ENCODE data around the gene MYO16. TPM values are rescaled to one million over a fixed set of nuclear protein-coding genes. Genes with fewer than 3 reads are reported as not detected.

MYO16 gene
- total RNA-seq, 1 experiment from 2014 or later = 0.49 TPM

DNA sequence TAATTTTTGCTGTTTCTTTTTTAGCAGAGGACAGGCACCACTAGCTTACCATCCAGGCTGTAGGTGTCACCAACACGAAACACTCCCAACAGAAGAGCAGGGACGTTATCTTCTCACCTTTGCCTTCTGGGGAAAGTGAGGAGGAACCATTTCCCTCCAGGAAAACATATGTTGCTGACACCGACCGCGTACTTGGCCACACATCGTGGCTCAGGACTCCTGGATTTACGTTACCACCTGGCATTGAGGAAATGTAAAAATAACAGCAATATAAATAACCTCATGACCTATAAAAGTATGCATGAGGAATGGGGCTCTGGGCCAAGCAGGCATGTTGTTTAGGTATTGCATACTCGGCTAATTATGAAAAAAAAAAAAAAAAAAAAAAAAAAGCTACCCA lies 525.1 kb downstream of the MYO16 start:
- ChIA-PET CTCF (no interaction called here), POLR2A (ENCODE audit: low non-redundant PET) (no interaction called here)

DNA sequence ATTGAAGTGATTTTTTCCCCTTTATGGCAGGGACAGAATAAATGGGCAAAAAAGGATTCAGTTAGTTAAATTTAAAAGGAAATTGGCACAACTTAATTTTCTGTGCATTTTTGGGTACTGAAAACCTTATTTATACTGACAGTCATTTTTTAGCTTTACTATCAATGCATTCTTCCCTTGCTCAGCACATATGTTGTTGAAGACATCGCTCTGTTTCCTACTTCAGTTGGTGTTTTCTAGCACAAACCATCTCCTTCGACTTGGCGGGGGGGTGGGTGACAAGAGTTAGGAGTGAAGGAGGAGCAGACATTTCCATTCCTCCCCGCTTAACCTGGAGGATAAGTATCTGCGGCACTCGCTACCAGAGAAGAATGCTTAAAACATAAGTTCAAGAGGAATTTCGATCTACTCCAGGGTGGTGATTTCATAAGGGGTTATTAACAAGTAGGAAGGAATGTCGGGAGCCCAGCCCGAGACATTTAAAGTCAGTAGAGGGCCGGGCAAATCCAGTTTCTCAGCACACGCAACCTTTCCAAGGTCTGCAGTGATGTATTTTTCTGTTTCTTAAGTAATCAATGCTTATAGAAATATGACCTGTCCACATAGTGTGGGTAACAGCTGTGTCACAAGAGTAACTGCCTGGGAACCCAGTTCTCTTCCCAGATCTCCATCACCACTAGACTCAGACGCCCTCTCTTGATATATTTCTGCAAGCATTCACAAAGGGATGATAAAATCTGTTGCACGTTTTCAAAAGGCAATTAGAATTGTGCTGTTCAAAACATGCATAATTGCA lies 525.8 kb downstream of the MYO16 start:
- no peak overlapping the region for H3K4me3 ChIP-seq (ENCODE audit: low read depth, low read length, poor library complexity, severe bottlenecking)
- no TSS peak for BruUV-seq (replicated peaks)
- POLR2A ChIA-PET (ENCODE audit: low non-redundant PET) = no interaction called here

More for the DNA sequence above, 525.1 kb downstream of the MYO16 start:
- no TSS peak for BruUV-seq (replicated peaks)
- Histone ChIP-seq H3K4me1 (ENCODE audit: insufficient read depth, low read length, poor library complexity, severe bottlenecking) (peaks cover 65% of the 10 kb centered on the region), H3K9me3 (ENCODE audit: low read depth, low read length, poor library complexity, severe bottlenecking) (no peaks in the 10 kb centered on the region), H3K36me3 (ENCODE audit: insufficient read depth, low read length, poor library complexity, severe bottlenecking) (no peaks in the 10 kb centered on the region), H3K27me3 (replicated peaks; ENCODE audit: insufficient read depth, low read depth, low read length, poor library complexity) (no peaks in the 10 kb centered on the region), H3K4me3 (ENCODE audit: low read depth, low read length, poor library complexity, severe bottlenecking) (no peak overlapping the region), H3K27ac (ENCODE audit: low read depth, low read length, poor library complexity, severe bottlenecking) (no peak overlapping the region)
- TF ChIP-seq, protein P1, sequence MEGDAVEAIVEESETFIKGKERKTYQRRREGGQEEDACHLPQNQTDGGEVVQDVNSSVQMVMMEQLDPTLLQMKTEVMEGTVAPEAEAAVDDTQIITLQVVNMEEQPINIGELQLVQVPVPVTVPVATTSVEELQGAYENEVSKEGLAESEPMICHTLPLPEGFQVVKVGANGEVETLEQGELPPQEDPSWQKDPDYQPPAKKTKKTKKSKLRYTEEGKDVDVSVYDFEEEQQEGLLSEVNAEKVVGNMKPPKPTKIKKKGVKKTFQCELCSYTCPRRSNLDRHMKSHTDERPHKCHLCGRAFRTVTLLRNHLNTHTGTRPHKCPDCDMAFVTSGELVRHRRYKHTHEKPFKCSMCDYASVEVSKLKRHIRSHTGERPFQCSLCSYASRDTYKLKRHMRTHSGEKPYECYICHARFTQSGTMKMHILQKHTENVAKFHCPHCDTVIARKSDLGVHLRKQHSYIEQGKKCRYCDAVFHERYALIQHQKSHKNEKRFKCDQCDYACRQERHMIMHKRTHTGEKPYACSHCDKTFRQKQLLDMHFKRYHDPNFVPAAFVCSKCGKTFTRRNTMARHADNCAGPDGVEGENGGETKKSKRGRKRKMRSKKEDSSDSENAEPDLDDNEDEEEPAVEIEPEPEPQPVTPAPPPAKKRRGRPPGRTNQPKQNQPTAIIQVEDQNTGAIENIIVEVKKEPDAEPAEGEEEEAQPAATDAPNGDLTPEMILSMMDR (conservative IDR thresholded peaks at IDR 0.05; ENCODE audit: low read depth, low read length) = no peak
- TF ChIP-seq EZH2 (IDR thresholded peaks at IDR 0.05; ENCODE audit: borderline replicate concordance, low read depth, low read length, poor library complexity, severe bottlenecking) = no peak
- no peak for DNase-seq (ENCODE audit: low spot score)
- intact Hi-C loops (cut with micrococcal nuclease; ENCODE audit: unreplicated experiment) = loop anchor here (5.0 kb wide), 1 partner anchor 118 kb away; no protein-coding TSS in a partner anchor

DNA sequence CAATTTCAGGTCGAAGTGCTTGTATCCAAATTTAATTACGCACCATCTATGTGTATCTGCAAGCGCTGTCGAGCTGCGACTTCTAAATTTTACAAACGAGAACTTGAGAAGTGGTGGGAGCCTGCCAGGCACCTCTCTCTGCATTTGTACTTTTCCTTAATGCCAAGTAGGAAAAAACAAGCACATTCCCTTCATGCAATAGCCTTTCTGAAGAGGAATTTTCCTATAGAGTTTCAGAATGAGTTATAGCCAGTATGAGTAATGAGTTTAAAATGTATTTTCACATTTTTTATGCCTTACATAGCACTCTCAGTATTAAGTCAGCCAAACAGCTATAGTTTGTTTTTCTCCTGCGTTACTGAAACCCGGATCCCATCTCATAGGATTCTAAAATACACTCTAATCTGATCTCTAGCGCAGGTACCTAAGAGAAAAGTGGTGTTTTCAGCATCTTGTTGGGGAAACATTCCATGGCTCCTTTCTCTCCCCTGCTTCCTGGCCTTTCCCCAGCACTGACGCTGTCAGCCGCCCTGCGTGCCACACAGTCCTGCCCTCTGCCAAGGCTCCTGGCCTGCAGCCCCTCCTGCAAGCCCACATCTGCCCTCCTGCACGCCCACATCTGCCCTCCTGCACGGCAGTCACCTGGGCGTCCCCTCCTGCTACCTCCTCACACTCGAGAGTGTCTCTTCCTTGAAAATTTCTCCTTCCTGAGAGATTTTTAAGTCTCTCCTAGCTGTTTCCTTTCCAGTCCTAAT lies 526.9 kb downstream of the MYO16 start:
- no peaks in the 10 kb centered on the region for H3K36me3 ChIP-seq (ENCODE audit: insufficient read depth, low read length, poor library complexity, severe bottlenecking)
- peak; percentile 38 for DNase-seq (ENCODE audit: low spot score)
- no peak overlapping the region for H3K4me3 ChIP-seq (ENCODE audit: low read depth, low read length, poor library complexity, severe bottlenecking)
- ChIA-PET POLR2A (ENCODE audit: low non-redundant PET) (no interaction called here), CTCF (no interaction called here)
- TF ChIP-seq EZH2 (IDR thresholded peaks at IDR 0.05; ENCODE audit: borderline replicate concordance, low read depth, low read length, poor library complexity, severe bottlenecking) = no peak
- TF ChIP-seq, protein P1 (conservative IDR thresholded peaks at IDR 0.05; ENCODE audit: low read depth, low read length) = no peak
- intact Hi-C loops (cut with micrococcal nuclease; ENCODE audit: unreplicated experiment) = no loop called here
- no peak overlapping the region for H3K27ac ChIP-seq (ENCODE audit: low read depth, low read length, poor library complexity, severe bottlenecking)
- BruUV-seq (replicated peaks) = no TSS peak
- no peaks in the 10 kb centered on the region for H3K9me3 ChIP-seq (ENCODE audit: low read depth, low read length, poor library complexity, severe bottlenecking)
- no peaks in the 10 kb centered on the region for H3K27me3 ChIP-seq (replicated peaks; ENCODE audit: insufficient read depth, low read depth, low read length, poor library complexity)
- H3K4me1 ChIP-seq (ENCODE audit: insufficient read depth, low read length, poor library complexity, severe bottlenecking) = peaks cover 51% of the 10 kb centered on the region

More for the DNA sequence above, 525.8 kb downstream of the MYO16 start:
- no peak for DNase-seq (ENCODE audit: low spot score)
- Histone ChIP-seq H3K4me1 (ENCODE audit: insufficient read depth, low read length, poor library complexity, severe bottlenecking) (peaks cover 59% of the 10 kb centered on the region), H3K27me3 (replicated peaks; ENCODE audit: insufficient read depth, low read depth, low read length, poor library complexity) (no peaks in the 10 kb centered on the region), H3K27ac (ENCODE audit: low read depth, low read length, poor library complexity, severe bottlenecking) (no peak overlapping the region), H3K9me3 (ENCODE audit: low read depth, low read length, poor library complexity, severe bottlenecking) (no peaks in the 10 kb centered on the region), H3K36me3 (ENCODE audit: insufficient read depth, low read length, poor library complexity, severe bottlenecking) (no peaks in the 10 kb centered on the region)
- CTCF ChIA-PET = no interaction called here
- TF ChIP-seq, protein P1 (conservative IDR thresholded peaks at IDR 0.05; ENCODE audit: low read depth, low read length) = no peak
- no peak for TF ChIP-seq EZH2 (IDR thresholded peaks at IDR 0.05; ENCODE audit: borderline replicate concordance, low read depth, low read length, poor library complexity, severe bottlenecking)
- intact Hi-C loops (cut with micrococcal nuclease; ENCODE audit: unreplicated experiment) = loop anchor here (5.0 kb wide), 1 partner anchor 117 kb away; no protein-coding TSS in a partner anchor
